ENCODE data around the gene MUCL3.
"Not testable (repeated sequence)": the region's sequence is repeated elsewhere in the genome, so short reads cannot be mapped to it uniquely, and the experiment has no call there.

The MUCL3 gene

GRCh38 chr6:30981942-30982772 is 41.4 kb downstream of the MUCL3 start:
- peak; percentile 65 for DNase-seq

- no peak for DNase-seq
These were observed 42.7 kb downstream of the MUCL3 start, which contains the start of gene MUC21 for GRCh38 chr6:30983439-30983838. TSS of gene MUC21 (plus strand) at chr6:30983718. CDS start at chr6:30983959, 241 bp downstream.

- no peak for DNase-seq
These were observed 44.7 kb downstream of the MUCL3 start for GRCh38 chr6:30985490-30985889.

- DNase-seq: no peak
These were observed 46.5 kb downstream of the MUCL3 start for GRCh38 chr6:30987304-30987703.

- no peak for DNase-seq
These were observed 47.5 kb downstream of the MUCL3 start for GRCh38 chr6:30988209-30988825.

- no peak for DNase-seq
These were observed 49.8 kb downstream of the MUCL3 start for GRCh38 chr6:30990422-30991086.

GRCh38 chr6:30991891-30992290 is 51.1 kb downstream of the MUCL3 start:
- no peak for DNase-seq

- no peak for DNase-seq
These were observed 56.5 kb downstream of the MUCL3 start for GRCh38 chr6:30997301-30997700.

- no peak for DNase-seq
These were observed 58.0 kb downstream of the MUCL3 start for GRCh38 chr6:30998785-30999184.

- not testable (repeated sequence) for DNase-seq
These were observed 59.5 kb downstream of the MUCL3 start for GRCh38 chr6:31000067-31000860.

GRCh38 chr6:31001281-31001888 is 60.6 kb downstream of the MUCL3 start:
- DNase-seq: no peak

- no peak for DNase-seq
These were observed 61.7 kb downstream of the MUCL3 start for GRCh38 chr6:31002471-31002870.
